Measurements from ENCODE around the gene LBHD2. TPM values are rescaled to one million over a fixed set of nuclear protein-coding genes. Genes with fewer than 3 reads are reported as not detected.

The LBHD2 gene
- total RNA-seq, 2 donors from 2014 or later: not detected

DNA sequence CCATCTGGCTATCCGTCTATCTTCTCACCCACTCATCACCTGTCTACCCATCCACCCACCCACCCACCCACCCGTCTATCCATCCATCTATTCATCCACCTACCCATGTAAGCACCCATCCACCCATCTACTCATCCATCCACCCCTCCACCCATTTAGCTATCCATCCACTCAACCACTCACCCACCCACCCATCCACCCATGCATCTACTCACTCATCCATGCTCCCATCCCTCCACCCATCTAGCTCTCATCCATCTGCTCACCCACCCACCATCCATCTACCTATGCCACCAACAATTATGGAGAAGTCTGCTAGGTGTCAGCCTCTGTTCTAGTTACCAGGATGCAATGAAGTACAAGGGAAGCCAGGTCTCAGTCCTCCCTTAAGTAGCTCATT, 50.4 kb downstream of the LBHD2 start:
- no peak overlapping the region for H3K27ac ChIP-seq (ENCODE audit: low read depth, low read length)
- WGBS, 2 experiments (ENCODE audit: insufficient coverage in 1 of 2, insufficient read length in 1 of 2): 0% methylated on average over 1 of the region's 2 CpGs
- TF ChIP-seq, protein P1, sequence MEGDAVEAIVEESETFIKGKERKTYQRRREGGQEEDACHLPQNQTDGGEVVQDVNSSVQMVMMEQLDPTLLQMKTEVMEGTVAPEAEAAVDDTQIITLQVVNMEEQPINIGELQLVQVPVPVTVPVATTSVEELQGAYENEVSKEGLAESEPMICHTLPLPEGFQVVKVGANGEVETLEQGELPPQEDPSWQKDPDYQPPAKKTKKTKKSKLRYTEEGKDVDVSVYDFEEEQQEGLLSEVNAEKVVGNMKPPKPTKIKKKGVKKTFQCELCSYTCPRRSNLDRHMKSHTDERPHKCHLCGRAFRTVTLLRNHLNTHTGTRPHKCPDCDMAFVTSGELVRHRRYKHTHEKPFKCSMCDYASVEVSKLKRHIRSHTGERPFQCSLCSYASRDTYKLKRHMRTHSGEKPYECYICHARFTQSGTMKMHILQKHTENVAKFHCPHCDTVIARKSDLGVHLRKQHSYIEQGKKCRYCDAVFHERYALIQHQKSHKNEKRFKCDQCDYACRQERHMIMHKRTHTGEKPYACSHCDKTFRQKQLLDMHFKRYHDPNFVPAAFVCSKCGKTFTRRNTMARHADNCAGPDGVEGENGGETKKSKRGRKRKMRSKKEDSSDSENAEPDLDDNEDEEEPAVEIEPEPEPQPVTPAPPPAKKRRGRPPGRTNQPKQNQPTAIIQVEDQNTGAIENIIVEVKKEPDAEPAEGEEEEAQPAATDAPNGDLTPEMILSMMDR (conservative IDR thresholded peaks at IDR 0.05): no peak

DNA sequence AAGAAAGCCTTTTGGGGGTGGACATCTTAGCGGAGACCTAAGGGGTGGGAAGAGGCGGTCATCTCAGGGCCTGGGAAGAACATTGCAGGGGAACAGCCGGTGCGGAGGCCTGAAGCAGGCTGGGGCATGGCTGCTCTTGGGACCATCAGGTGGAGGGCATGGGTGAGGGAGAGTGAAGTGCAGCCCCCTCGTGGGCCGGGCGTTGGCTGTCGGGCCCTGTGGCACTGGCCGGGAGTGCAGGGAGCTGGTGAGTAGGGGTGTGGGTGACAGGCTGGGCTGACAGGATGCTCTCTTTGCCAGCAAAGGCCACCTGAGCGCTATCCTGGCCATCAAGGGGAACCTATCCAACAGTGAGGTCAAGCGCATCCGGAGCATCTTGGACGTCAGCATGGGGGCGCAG, 50.9 kb downstream of the LBHD2 start:
- peaks cover 11% of the 10 kb centered on the region for H3K4me1 Mint-ChIP-seq
- peaks cover 7% of the 10 kb centered on the region for H3K36me3 Mint-ChIP-seq (ENCODE audit: low read depth)
- H3K27ac Mint-ChIP-seq: no peak overlapping the region
- no peak overlapping the region for H3K27ac ChIP-seq (ENCODE audit: low read depth, low read length)
- DNase-seq: no peak
- H3K36me3 ChIP-seq (ENCODE audit: control insufficient read depth, insufficient read depth, low read length): peaks cover 5% of the 10 kb centered on the region
- no peaks in the 10 kb centered on the region for H3K27me3 ChIP-seq (ENCODE audit: control insufficient read depth, insufficient read depth, low read length, poor library complexity, severe bottlenecking)
- H3K4me3 ChIP-seq (ENCODE audit: low read length): no peak overlapping the region
- H3K9ac ChIP-seq (ENCODE audit: extremely low read depth, low read length, poor library complexity, severe bottlenecking): no peak overlapping the region
- H3K4me1 ChIP-seq (ENCODE audit: control insufficient read depth, insufficient read depth, low read length): no peaks in the 10 kb centered on the region
- peaks cover 6% of the 10 kb centered on the region for H3K27me3 Mint-ChIP-seq (ENCODE audit: insufficient read depth)
- no peak overlapping the region for H3K4me3 Mint-ChIP-seq
- TF ChIP-seq, protein P1 (conservative IDR thresholded peaks at IDR 0.05): no peak
- no peaks in the 10 kb centered on the region for H3K9me3 ChIP-seq (ENCODE audit: control insufficient read depth, low read length)
- no peaks in the 10 kb centered on the region for H3K9me3 Mint-ChIP-seq
- WGBS, 2 experiments (ENCODE audit: insufficient coverage in 1 of 2, insufficient read length in 1 of 2): 90 to 91% methylated on average over 9 to 14 of the region's 14 CpGs

More for the DNA sequence above, 50.4 kb downstream of the LBHD2 start:
- Histone ChIP-seq H3K9me3 (ENCODE audit: control insufficient read depth, low read length) (no peaks in the 10 kb centered on the region), H3K9ac (ENCODE audit: extremely low read depth, low read length, poor library complexity, severe bottlenecking) (no peak overlapping the region), H3K4me1 (ENCODE audit: control insufficient read depth, insufficient read depth, low read length) (no peaks in the 10 kb centered on the region), H3K36me3 (ENCODE audit: control insufficient read depth, insufficient read depth, low read length) (peaks cover 5% of the 10 kb centered on the region), H3K27me3 (ENCODE audit: control insufficient read depth, insufficient read depth, low read length, poor library complexity, severe bottlenecking) (no peaks in the 10 kb centered on the region), H3K4me3 (ENCODE audit: low read length) (no peak overlapping the region)
- H3K4me3 Mint-ChIP-seq: no peak overlapping the region
- H3K36me3 Mint-ChIP-seq (ENCODE audit: low read depth): peaks cover 7% of the 10 kb centered on the region
- DNase-seq: no peak
- peaks cover 3% of the 10 kb centered on the region for H3K27me3 Mint-ChIP-seq (ENCODE audit: insufficient read depth)
- H3K27ac Mint-ChIP-seq: no peak overlapping the region
- H3K4me1 Mint-ChIP-seq: peaks cover 7% of the 10 kb centered on the region
- H3K9me3 Mint-ChIP-seq: no peaks in the 10 kb centered on the region

DNA sequence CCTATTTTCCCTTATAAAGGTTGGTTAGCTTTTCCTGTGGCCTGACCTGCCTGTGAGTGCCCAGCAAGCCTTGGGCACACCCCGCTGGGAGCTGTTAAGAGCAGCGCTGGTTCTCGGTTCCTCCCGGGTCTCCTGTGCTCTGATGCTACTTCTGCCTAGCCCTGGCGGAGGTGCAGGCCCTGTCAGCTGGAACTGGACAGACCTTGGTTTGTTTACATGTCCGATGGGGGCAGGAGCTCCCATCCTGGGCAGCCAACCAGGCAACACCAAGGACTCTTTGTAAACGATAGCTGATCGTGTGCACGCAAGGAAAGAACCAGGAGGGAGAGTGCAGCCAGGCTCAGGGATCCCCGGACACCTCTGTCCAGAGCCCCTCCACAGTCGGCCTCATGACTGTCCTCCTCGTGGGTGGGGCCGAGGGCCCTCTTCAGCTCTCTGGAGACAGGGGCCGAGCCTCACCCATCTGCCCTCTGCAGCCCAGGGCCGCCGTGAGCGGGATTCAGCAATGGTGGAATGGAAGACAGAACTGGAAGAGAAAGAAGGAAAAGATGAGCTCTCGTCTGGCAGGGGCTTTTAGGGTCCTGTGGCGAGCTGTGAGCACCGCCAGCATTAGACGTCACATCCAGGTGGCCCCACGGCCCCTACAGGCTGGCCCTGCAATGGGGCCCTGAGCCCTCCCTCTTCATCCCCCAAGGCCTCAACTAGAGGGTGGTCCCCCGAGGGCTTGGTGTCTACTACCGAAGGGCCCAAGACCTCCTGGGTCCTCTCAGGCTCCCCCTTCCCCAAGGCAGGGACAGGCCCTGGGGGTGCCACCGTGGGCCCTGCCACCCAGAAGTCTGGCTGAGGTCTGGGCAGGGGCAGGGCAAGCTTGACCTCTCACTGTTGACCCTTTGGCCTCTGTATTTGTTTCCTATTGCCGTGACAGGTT, 51.6 kb downstream of the LBHD2 start:
- H3K9ac ChIP-seq (ENCODE audit: extremely low read depth, low read length, poor library complexity, severe bottlenecking): no peak overlapping the region
- no peaks in the 10 kb centered on the region for H3K9me3 ChIP-seq (ENCODE audit: control insufficient read depth, low read length)
- no peak overlapping the region for H3K4me3 ChIP-seq (ENCODE audit: low read length)
- Mint-ChIP-seq H3K27ac (no peak overlapping the region), H3K27me3 (ENCODE audit: insufficient read depth) (peaks cover 10% of the 10 kb centered on the region), H3K4me3 (no peak overlapping the region), H3K9me3 (no peaks in the 10 kb centered on the region), H3K4me1 (peaks cover 11% of the 10 kb centered on the region), H3K36me3 (ENCODE audit: low read depth) (peaks cover 7% of the 10 kb centered on the region)
- H3K27me3 ChIP-seq (ENCODE audit: control insufficient read depth, insufficient read depth, low read length, poor library complexity, severe bottlenecking): no peaks in the 10 kb centered on the region
- no peaks in the 10 kb centered on the region for H3K4me1 ChIP-seq (ENCODE audit: control insufficient read depth, insufficient read depth, low read length)
- TF ChIP-seq, protein P1 (conservative IDR thresholded peaks at IDR 0.05): no peak
- 89 to 94% methylated on average over 21 to 26 of the region's 26 CpGs for WGBS, 2 experiments (ENCODE audit: insufficient coverage in 1 of 2, insufficient read length in 1 of 2)
- DNase-seq: no peak
- H3K27ac ChIP-seq (ENCODE audit: low read depth, low read length): no peak overlapping the region
- H3K36me3 ChIP-seq (ENCODE audit: control insufficient read depth, insufficient read depth, low read length): peaks cover 5% of the 10 kb centered on the region

All from endodermal cell (in vitro differentiated cells).